Activated CD4-positive, alpha-beta T cell treated with anti-CD3 and anti-CD28 coated beads for 1 hour (primary cell): ENCODE data around the gene ALPK3.

Source experiments
- DNase-seq: peaks from one replicate; pipeline ENCODE4 v3.0.0-alpha.2; 2020

The ALPK3 gene

DNA sequence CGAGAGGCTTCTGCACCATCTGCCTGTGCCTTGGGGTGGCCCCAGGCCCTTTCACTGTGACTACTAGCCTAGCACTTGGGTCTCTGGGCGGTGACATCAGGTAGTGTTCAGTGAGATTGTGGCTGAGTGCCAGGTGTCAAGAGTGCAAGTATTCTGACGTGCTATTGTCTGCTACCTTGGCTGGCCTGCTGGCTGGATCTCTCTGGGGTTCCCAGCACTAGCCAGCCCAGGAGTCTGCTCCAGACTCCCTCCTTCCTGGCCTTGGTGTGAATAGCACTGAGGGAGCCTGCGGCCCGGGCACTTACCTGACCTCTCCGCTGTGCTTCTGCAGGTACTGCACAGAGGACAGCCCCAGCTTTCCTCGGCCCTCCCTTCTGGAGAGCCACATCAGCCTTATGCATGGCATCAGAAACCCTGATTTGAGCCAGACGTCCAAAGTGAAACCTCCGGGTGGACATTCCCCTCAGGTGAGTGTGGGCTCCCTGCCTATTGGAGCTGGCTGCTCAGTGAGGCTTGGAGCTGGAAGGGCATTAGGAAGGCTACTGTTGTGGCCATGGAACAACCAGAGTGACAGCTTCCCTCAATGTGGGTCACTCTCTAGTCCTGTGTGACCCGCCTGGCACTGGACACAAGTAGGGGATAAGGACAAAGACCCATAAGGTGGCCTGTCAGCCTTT lies 17.5 kb upstream of the ALPK3 start:
- no peak for DNase-seq

GRCh38 chr15:84800365-84800806 lies 16.8 kb upstream of the ALPK3 start:
- no peak for DNase-seq

DNA sequence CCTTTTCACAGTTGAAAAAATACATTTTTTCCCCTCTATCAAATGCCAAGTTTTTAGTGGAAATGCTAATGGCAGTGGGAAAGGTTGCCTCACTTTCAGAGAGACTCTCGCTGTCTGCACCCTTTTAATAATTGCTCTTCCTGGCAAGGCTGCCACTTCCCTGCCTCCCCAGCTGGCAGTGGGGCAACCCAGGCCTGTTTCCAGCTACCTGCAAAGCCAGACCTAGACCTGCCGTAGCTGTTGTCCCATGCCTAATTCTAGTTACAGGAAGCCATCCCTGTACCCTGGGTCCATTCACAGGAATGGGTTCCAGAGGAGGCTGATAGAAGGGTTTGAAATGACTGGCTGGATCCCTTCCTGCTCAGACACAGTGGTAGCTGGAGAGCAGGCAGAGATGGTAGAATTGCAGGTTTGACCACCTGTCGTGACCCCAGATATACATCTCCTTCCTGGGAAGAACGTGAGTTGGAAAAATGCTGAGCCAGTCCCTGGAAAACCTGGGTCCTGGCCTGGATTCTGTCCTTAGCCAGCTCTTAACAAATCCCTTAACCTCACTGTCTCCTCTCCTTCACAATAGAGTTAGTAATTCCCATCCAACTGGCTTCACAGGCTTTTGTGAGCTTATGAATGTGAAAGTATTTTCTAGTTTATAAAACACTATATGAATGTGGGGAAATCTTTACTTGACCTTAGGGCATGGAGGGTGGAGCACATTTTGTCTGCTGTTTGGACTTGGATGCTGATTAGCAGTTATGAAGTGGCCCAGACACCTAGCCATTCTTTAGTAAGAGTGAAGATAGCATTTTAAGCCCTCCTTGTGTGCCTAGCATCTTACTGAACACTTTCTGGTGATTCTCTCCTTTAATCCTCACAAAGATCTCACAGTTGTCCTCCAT lies 12.9 kb upstream of the ALPK3 start:
- no peak for DNase-seq

DNA sequence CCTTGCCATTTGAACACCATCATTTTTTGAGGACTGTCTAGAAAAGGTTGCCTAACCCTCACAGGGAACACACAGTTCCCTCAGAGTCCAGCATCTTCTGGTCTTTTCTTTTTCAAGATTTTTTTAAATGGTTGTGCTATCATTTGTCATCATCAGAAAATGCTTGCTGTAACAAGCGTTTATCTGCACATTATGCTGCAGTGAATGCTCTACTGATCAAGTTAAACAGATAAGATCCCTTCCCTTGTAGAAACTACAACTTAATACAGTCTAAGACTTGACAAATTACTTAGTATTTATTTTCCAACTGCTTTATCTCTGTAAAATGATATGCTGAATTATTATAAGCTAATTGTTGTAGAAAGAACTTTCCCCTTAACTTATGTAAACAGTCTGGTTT lies 11.9 kb upstream of the ALPK3 start:
- DNase-seq, result no peak

DNA sequence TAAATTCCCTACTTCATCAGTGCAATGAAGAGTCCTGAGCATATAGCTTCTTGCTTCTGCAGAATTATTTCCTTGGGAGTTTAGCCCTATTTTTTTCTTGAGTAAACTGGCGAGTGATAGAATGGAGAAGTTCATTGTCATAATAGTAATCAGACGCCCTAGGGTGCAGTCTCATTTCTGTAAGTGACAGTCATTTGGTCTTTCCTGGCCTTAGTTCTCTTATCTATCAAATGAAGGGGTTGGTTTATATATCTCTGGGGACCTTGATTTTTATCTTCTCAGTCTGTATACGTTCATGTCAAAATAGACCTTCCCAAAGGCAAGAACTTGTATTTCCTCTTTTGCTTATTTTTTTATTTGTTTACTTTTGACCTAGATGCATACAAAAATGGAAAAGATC lies 9.9 kb upstream of the ALPK3 start:
- DNase-seq, result no peak

GRCh38 chr15:84810073-84810840 lies 6.9 kb upstream of the ALPK3 start:
- no peak for DNase-seq

DNA sequence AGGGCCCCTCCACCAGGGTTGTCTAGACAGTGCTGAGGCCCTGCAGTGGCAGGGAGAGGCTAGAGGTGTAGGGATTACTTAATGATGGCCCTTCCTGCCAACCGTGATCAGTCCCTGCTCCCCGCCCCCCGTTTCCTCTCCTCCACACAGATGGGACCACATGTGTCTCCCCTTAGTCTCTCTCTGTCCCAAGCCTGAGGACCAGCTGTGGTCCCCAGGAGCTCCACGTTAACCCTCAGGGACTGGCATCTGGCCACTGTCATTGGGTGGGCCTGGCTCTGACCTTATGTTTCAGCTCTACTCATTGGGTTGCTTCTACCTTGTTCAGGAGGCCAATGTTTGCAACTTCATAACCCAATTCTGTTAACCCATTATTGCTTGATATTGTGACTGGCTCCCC lies 6.0 kb upstream of the ALPK3 start:
- no peak for DNase-seq

GRCh38 chr15:84811828-84812227 lies 5.3 kb upstream of the ALPK3 start:
- no peak for DNase-seq

DNA sequence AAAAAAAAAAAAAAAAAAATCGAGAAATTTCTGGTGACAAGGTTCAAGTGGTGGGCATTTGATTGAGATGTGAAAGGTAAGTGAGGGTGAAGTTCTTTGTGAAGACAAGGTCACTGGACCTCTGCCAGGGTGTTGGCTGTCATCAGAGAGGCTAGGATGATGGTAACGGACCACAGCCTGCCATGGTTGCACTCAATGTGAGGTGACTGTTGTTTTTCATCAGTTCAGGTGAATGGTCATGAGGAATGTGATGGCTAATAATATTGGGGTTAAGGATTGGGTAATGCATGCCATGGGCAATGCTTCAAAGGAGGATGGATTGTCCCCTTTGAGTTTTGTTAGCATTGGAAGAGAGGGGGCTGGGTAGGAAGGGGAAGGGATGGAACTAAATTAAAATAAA lies 4.3 kb upstream of the ALPK3 start:
- no peak for DNase-seq

GRCh38 chr15:84813435-84813834 lies 3.7 kb upstream of the ALPK3 start:
- DNase-seq, result no peak

DNA sequence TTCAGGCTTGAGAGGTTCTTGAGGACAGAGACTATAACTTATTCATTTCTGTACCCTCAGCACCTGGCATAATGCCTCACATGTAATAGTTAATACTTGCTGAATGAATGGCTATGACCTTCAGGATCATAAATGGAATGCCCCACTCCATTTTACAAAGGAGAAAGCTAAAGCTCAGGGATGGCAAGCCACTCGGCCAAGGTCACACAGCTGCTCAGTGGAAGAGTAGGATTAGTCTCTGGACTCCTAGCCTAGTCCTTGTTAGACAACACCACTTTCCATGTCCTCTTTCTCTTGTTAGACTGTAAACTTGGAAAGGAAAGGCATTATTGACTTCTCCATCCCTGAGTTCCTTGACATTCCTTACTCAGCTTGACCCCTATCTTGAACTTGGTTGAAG lies 3.2 kb upstream of the ALPK3 start:
- no peak for DNase-seq

DNA sequence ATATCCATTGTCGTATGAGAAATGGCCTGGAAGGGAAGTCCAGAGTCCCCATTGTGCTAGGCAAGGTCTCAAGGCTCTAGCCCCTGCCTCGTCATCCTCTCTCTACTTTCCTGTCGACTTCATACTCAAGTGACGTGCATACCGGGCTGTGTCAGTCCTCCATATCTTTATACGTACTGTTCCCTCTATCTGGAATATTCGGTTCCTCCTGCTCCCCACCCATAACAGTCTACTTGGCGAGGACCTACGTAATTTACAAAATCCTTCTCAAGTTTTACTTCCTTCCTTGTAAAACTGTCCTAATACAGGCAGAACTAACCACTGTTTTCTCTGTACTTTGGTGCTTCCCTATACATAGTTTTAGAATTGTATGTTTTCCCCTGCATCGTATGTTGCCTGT lies 2.2 kb upstream of the ALPK3 start:
- no peak for DNase-seq

GRCh38 chr15:84817466-84818081 lies 418 bp downstream of the ALPK3 start:
- DNase-seq, result no peak

DNA sequence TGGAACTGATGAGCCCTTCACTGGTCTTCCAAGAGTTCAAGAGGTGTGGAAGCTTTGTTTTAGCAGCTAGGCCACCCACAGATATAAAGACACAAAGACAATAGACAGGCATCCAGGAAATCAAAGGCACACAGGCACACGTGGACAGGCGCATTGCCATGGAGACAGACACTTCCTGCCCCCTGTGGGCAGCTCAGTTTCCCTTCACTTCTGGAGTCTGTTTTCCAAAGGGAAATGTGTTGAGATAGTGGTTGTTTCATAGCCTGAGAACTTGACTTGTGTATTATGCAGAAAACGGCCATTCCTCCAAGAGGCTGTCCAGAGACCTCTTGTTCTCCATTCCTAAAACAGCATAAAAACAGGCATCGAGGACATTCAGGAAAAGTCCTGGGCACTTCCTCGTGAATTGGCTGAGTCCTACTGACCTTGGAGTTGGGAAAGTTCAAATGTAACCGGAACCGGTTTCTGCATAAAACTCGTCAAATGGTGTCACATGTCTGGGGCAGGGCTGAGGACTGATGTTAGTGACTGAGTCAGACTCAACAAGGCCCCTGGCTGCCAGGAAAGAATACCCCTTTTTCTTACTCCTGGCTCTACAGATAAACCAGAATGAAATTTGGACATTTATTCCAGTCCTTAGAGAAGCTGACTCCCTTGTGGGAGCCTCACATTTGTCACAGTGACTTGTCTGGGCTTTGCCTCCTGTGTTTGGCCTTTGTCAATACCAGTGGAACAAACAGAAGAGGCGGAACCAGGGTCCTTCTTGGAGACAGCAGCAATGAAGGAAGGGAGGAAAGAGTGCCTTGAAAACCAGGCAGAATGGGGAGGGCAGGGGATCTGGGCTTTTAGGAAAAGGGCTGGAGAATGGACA lies 1.3 kb downstream of the ALPK3 start:
- DNase-seq, result no peak

DNA sequence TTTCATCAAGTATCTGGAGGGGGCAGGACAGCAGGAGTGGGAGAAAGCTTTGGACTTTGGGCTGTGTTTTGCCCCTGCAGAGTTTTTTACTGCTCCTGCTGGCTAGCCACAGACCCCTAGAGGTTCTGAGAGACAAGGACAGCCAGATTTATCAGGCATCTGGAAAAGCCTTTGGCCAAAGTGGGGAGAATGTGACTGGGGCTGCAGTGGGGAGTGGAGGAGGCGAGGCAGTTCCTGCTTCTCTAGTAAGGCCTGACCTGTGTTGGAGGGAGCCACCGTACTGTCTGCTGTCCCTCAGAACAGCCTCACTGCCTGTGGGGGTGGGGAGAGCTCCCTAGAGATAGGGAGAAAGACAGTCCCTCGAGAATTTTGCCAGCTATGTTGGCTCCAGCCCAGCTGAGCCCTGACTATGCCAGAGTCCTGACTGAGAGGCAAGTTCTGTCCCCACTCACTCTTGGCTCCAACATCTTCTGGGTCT lies 2.2 kb downstream of the ALPK3 start:
- no peak for DNase-seq

DNA sequence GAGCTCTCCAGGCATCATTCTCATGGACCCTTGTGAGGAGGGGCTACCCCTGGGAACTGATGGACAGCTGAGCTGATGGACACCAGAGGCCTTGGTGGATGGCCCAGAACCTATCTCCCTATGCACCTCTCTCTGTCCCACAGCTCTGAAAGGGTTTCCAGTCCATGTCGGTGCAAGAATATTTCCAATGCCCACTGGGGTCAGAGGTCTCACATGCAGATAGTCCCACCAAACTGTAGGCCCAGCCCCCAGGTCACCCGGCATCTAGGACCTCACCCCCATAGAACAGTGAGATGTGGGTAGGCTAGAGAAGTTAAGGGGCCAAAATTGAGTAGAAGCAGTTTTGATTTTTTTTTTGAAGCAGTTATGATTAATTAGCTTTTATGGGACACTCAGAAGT lies 2.6 kb downstream of the ALPK3 start:
- DNase-seq, result no peak

- no peak for DNase-seq
Measured at GRCh38 chr15:84821501-84822021, 4.4 kb downstream of the ALPK3 start.

DNA sequence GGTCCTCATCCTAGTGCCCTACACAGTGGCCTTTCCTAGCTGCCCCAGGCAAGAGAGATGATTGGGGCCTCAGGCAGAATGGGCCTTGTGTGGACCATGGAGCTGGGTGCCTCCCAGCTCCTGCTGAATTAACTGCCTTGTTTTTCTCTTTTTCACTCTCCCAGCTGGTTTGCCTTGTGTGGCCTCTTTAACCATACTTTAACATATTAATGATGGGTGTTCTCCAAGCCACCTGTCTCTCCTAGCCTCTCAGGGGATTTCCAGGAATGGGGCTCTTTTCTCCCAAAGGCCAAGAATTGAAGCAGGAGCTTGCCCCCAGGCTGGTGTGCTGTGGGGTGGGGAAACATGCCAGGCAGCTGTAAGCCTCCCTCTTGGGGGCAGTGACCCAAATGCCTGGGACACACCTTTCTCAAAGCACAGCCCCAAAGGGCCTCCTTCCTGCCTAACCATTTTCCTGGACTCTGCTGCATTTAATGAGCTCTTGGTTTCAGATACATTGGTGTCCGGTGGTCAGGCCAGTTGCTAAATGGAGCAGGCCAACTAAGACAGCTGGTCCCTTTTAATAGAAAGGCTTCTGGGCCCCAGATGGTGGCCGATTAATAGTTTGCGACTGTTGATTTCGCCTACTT lies 5.6 kb downstream of the ALPK3 start:
- no peak for DNase-seq

GRCh38 chr15:84823282-84823878 lies 6.2 kb downstream of the ALPK3 start:
- no peak for DNase-seq

GRCh38 chr15:84824260-84825007 lies 7.3 kb downstream of the ALPK3 start:
- no peak for DNase-seq
